ENCODE measurements around the gene C11orf65.

The C11orf65 gene

GRCh38 chr11:108364159-108364558 is 103.2 kb downstream of the C11orf65 start:
- no peak for DNase-seq

GRCh38 chr11:108351468-108351867 is 115.9 kb downstream of the C11orf65 start:
- DNase-seq = no peak

- no peak for DNase-seq
Measured at GRCh38 chr11:108346451-108346850, 120.9 kb downstream of the C11orf65 start.

DNA sequence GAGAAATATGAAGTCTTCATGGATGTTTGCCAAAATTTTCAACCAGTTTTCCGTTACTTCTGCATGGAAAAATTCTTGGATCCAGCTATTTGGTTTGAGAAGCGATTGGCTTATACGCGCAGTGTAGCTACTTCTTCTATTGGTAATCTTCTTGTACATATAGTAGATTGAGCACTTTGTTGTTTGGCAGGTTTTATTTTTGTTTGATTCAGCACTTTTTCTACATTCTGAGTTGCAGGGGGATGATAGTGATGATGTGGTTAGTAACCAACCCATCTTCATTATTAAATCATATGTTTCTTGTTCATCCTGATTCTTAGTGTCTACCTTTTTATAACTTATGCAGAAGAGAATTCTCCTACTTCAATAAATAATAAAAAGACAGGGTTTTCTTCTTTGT is 121.6 kb downstream of the C11orf65 start:
- DNase-seq = no peak

DNA sequence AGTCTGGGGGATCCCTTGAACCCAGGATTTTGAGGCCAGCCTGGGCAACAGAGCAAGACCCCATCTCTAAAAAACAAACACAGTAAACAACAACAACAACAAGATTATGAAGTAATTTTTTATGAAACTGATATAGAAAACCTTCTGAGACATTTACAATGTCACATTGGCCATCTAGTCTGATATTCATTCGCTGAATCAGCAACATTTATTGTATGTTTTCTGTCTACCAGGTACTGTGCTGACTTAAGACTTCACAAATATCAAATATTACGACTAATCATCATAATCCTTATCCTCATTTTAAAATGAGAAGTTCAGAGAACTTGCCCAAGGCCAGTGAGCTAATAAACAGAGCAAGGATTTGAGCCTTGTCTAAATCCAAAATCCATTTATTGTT is 123.6 kb downstream of the C11orf65 start:
- DNase-seq = no peak

- no peak for DNase-seq
Measured at GRCh38 chr11:108341654-108342053, 125.7 kb downstream of the C11orf65 start.

GRCh38 chr11:108340973-108341372 is 126.4 kb downstream of the C11orf65 start:
- no peak for DNase-seq

GRCh38 chr11:108338750-108339149 is 128.6 kb downstream of the C11orf65 start:
- no peak for DNase-seq

DNA sequence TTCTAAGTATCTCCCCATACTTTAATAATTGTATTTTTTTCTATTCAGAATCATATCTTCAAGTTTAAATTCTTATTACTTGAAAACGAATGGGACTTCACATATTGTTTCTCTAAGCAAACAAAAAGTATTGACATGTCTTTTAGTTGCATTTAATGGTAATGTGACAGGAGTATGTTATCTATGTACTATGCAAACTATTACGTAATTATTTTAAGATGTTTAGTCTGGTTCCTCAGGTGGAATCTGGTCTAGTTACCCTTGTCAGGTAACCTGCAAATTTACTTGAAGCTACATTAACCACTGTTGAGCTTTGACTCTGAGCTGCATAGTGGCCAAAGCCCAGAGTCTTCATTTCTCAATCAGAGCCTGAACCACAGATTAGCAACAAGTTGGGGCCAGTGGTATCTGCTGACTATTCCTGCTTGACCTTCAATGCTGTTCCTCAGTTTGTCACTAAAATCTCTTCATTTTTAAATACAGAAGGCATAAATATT is 133.9 kb downstream of the C11orf65 start:
- DNase-seq = no peak
